ENCODE results near the gene MYCBP2.
"Not testable (repeated sequence)": the region's sequence is repeated elsewhere in the genome, so short reads cannot be mapped to it uniquely, and the experiment has no call there.

The MYCBP2 gene

GRCh38 chr13:77326905-77327604 is at the start of gene MYCBP2:
Gene MYCBP2 (minus strand): TSS chr13:77327094. CDS start chr13:77326775, 319 bp downstream.
- peak; percentile 96 for DNase-seq (ENCODE audit: low read depth in 2 of 2, low spot score in 1 of 2)

- no peak for DNase-seq (ENCODE audit: low read depth in 2 of 2, low spot score in 1 of 2)
These were observed 48.7 kb upstream of the MYCBP2 start for GRCh38 chr13:77375560-77376108.

GRCh38 chr13:77374786-77375185 is 47.9 kb upstream of the MYCBP2 start:
- no peak for DNase-seq (ENCODE audit: low read depth in 2 of 2, low spot score in 1 of 2)

- DNase-seq (ENCODE audit: low read depth in 2 of 2, low spot score in 1 of 2), result no peak
These were observed 47.4 kb upstream of the MYCBP2 start for GRCh38 chr13:77374339-77374738.

- DNase-seq (ENCODE audit: low read depth in 2 of 2, low spot score in 1 of 2), result no peak
These were observed 46.6 kb upstream of the MYCBP2 start for GRCh38 chr13:77373502-77373901.

GRCh38 chr13:77372275-77372674 is 45.4 kb upstream of the MYCBP2 start:
- no peak for DNase-seq (ENCODE audit: low read depth in 2 of 2, low spot score in 1 of 2)

- no peak for DNase-seq (ENCODE audit: low read depth in 2 of 2, low spot score in 1 of 2)
These were observed 44.0 kb upstream of the MYCBP2 start for GRCh38 chr13:77370888-77371287.

GRCh38 chr13:77362166-77362565 is 35.3 kb upstream of the MYCBP2 start:
- DNase-seq (ENCODE audit: low read depth in 2 of 2, low spot score in 1 of 2), result no peak

GRCh38 chr13:77360032-77360685 is 33.3 kb upstream of the MYCBP2 start:
- DNase-seq (ENCODE audit: low read depth in 2 of 2, low spot score in 1 of 2), result no peak

GRCh38 chr13:77359171-77359570 is 32.3 kb upstream of the MYCBP2 start:
- no peak for DNase-seq (ENCODE audit: low read depth in 2 of 2, low spot score in 1 of 2)

GRCh38 chr13:77358001-77358400 is 31.1 kb upstream of the MYCBP2 start:
- DNase-seq (ENCODE audit: low read depth in 2 of 2, low spot score in 1 of 2), result no peak

- no peak for DNase-seq (ENCODE audit: low read depth in 2 of 2, low spot score in 1 of 2)
These were observed 29.3 kb upstream of the MYCBP2 start for GRCh38 chr13:77356155-77356554.

- no peak for DNase-seq (ENCODE audit: low read depth in 2 of 2, low spot score in 1 of 2)
These were observed 27.1 kb upstream of the MYCBP2 start for GRCh38 chr13:77353995-77354394.

- DNase-seq (ENCODE audit: low read depth in 2 of 2, low spot score in 1 of 2), result no peak
These were observed 24.4 kb upstream of the MYCBP2 start for GRCh38 chr13:77351315-77351714.

GRCh38 chr13:77350811-77351210 is 23.9 kb upstream of the MYCBP2 start:
- no peak for DNase-seq (ENCODE audit: low read depth in 2 of 2, low spot score in 1 of 2)

- no peak for DNase-seq (ENCODE audit: low read depth in 2 of 2, low spot score in 1 of 2)
These were observed 22.5 kb upstream of the MYCBP2 start for GRCh38 chr13:77349365-77349764.

- not testable (repeated sequence) for DNase-seq (ENCODE audit: low read depth in 2 of 2, low spot score in 1 of 2)
These were observed 20.5 kb upstream of the MYCBP2 start for GRCh38 chr13:77347351-77347750.

GRCh38 chr13:77345150-77345780 is 18.4 kb upstream of the MYCBP2 start:
- no peak for DNase-seq (ENCODE audit: low read depth in 2 of 2, low spot score in 1 of 2)

- DNase-seq (ENCODE audit: low read depth in 2 of 2, low spot score in 1 of 2), result no peak
These were observed 16.9 kb upstream of the MYCBP2 start for GRCh38 chr13:77343841-77344240.

- no peak for DNase-seq (ENCODE audit: low read depth in 2 of 2, low spot score in 1 of 2)
These were observed 12.5 kb upstream of the MYCBP2 start for GRCh38 chr13:77339408-77339807.

- DNase-seq (ENCODE audit: low read depth in 2 of 2, low spot score in 1 of 2), result no peak
These were observed 12.1 kb upstream of the MYCBP2 start for GRCh38 chr13:77338961-77339401.

- DNase-seq (ENCODE audit: low read depth in 2 of 2, low spot score in 1 of 2), result no peak
These were observed 11.4 kb upstream of the MYCBP2 start for GRCh38 chr13:77338329-77338728.
